Hepatocyte (in vitro differentiated cells): ENCODE measurements around the gene TIMM8B. TPM values are rescaled to one million over a fixed set of nuclear protein-coding genes. Genes with fewer than 3 reads are reported as not detected.

Source experiments
- DNase-seq: peaks from one replicate; pipeline ENCODE4 v3.0.0-alpha.2; 2016; ENCODE audit warnings: low spot score
- H2AFZ ChIP-seq: fragments of 200-600 bp; sonication (generic); 2 replicates; pipeline ENCODE4 v1.6.0; 2016; ENCODE audit warnings: antibody characterized with exemption, mild to moderate bottlenecking
- H3K27ac ChIP-seq: fragments of 200-600 bp; sonication (generic); 2 replicates; pipeline ENCODE4 v1.5.1; 2016; ENCODE audit warnings: mild to moderate bottlenecking
- H3K27me3 ChIP-seq: fragments of 200-600 bp; sonication (generic); 2 replicates; pipeline ENCODE4 v1.6.1; 2016
- H3K36me3 ChIP-seq: fragments of 200-600 bp; sonication (generic); replicated peaks from 2 replicates; pipeline ENCODE4 v1.5.1; 2016; ENCODE audit warnings: low read depth; ENCODE audit not compliant: insufficient read depth
- H3K4me1 ChIP-seq: fragments of 200-600 bp; sonication (generic); 2 replicates; pipeline ENCODE4 v1.5.1; 2016; ENCODE audit warnings: mild to moderate bottlenecking, moderate library complexity; ENCODE audit not compliant: insufficient read depth
- H3K4me2 ChIP-seq: fragments of 200-600 bp; sonication (generic); 2 replicates; pipeline ENCODE4 v1.6.0; 2016
- H3K4me3 ChIP-seq: fragments of 200-600 bp; sonication (generic); 2 replicates; pipeline ENCODE4 v1.5.1; 2016; ENCODE audit warnings: mild to moderate bottlenecking
- H3K79me2 ChIP-seq: fragments of 200-600 bp; sonication (generic); 2 replicates; pipeline ENCODE4 v1.6.0; 2017; ENCODE audit warnings: mild to moderate bottlenecking
- H3K9me2 ChIP-seq: fragments of 200-600 bp; sonication (generic); replicated peaks from 2 replicates; pipeline ENCODE4 v1.6.0; 2017; ENCODE audit warnings: mild to moderate bottlenecking; ENCODE audit not compliant: insufficient read depth
- H3K9me3 ChIP-seq: fragments of 200-600 bp; sonication (generic); 2 replicates; pipeline ENCODE4 v1.5.1; 2016; ENCODE audit warnings: low read depth, mild to moderate bottlenecking
- H4K20me1 ChIP-seq: fragments of 200-600 bp; sonication (generic); 2 replicates; pipeline ENCODE4 v1.6.0; 2016; ENCODE audit warnings: mild to moderate bottlenecking; ENCODE audit not compliant: insufficient read depth, poor library complexity, severe bottlenecking
- EZH2 ChIP-seq: fragments of 200-600 bp; sonication (generic); IDR thresholded peaks from 2 replicates; pipeline ENCODE4 v1.6.1; 2016; ENCODE audit warnings: antibody characterized with exemption, mild to moderate bottlenecking, borderline replicate concordance
- EZH2phosphoT487 ChIP-seq: fragments of 200-600 bp; sonication (generic); IDR thresholded peaks from one replicate; pipeline ENCODE4 v1.6.1; 2018; ENCODE audit warnings: antibody characterized with exemption, mild to moderate bottlenecking, low read depth, moderate library complexity; ENCODE audit not compliant: unreplicated experiment, severe bottlenecking
- WGBS: methylation state at CpG from one replicate; pipeline ENCODE4 v1.1.6; 2016; ENCODE audit warnings: low lambda C conversion rate; ENCODE audit errors: missing lambda C conversion rate; 5-methylcytosine and 5-hydroxymethylcytosine counted together
- polyA plus RNA-seq: library from polyadenylated mRNA; unstranded; fragments of >200 nt; fragmentation: Nextera tagmentation; extraction: Ambion mirVana; gene quantifications from 2 replicates; pipeline ENCODE4 v1.2.1, GENCODE V29; 2016
- small RNA-seq: library from RNA; depleted of rRNA; stranded (forward); fragments of <200 nt; gene quantifications from one replicate; pipeline ENCODE3, GENCODE V24; 2014
- total RNA-seq: library from RNA; depleted of rRNA; stranded (reverse); fragments of >200 nt; gene quantifications from 2 replicates; pipeline ENCODE4 v1.2.3, GENCODE V29; 2014
- TF ChIP-seq, protein P1 (sequence below): fragments of 200-600 bp; sonication (generic); IDR thresholded peaks from 2 replicates; pipeline ENCODE4 v1.5.1; 2016; ENCODE audit warnings: antibody characterized with exemption, mild to moderate bottlenecking; ENCODE audit not compliant: poor library complexity

Gene TIMM8B
- total and polyA plus RNA-seq, 2 experiments from 2014 or later: 62.8 to 128 TPM

- H3K4me2 ChIP-seq: no peak overlapping the region
- no peak overlapping the region for H3K27ac ChIP-seq
Observed at GRCh38 chr11:112044961-112045360, 41.6 kb downstream of the TIMM8B start.

GRCh38 chr11:112042961-112043304 is 43.6 kb downstream of the TIMM8B start:
- TF ChIP-seq EZH2phosphoT487: no peak
- H3K9me2 ChIP-seq: no peaks in the 10 kb centered on the region
- H3K4me2 ChIP-seq: no peak overlapping the region
- WGBS: 97% methylated on average over 2 of the region's 2 CpGs
- no peak for DNase-seq
- H2AFZ ChIP-seq: no peak overlapping the region
- no peaks in the 10 kb centered on the region for H3K4me1 ChIP-seq
- H3K79me2 ChIP-seq: peaks cover 3% of the 10 kb centered on the region
- peak overlapping the region; percentile 44 for H3K27ac ChIP-seq
- H3K27me3 ChIP-seq: no peaks in the 10 kb centered on the region
- no peak overlapping the region for H3K4me3 ChIP-seq
- no peaks in the 10 kb centered on the region for H4K20me1 ChIP-seq
- H3K9me3 ChIP-seq: no peaks in the 10 kb centered on the region
- no peaks in the 10 kb centered on the region for H3K36me3 ChIP-seq

More at GRCh38 chr11:112044961-112045360, 41.6 kb downstream of the TIMM8B start:
- no peaks in the 10 kb centered on the region for H3K4me1 ChIP-seq
- TF ChIP-seq, protein P1, sequence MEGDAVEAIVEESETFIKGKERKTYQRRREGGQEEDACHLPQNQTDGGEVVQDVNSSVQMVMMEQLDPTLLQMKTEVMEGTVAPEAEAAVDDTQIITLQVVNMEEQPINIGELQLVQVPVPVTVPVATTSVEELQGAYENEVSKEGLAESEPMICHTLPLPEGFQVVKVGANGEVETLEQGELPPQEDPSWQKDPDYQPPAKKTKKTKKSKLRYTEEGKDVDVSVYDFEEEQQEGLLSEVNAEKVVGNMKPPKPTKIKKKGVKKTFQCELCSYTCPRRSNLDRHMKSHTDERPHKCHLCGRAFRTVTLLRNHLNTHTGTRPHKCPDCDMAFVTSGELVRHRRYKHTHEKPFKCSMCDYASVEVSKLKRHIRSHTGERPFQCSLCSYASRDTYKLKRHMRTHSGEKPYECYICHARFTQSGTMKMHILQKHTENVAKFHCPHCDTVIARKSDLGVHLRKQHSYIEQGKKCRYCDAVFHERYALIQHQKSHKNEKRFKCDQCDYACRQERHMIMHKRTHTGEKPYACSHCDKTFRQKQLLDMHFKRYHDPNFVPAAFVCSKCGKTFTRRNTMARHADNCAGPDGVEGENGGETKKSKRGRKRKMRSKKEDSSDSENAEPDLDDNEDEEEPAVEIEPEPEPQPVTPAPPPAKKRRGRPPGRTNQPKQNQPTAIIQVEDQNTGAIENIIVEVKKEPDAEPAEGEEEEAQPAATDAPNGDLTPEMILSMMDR: no peak
- TF ChIP-seq EZH2 (no peak), EZH2phosphoT487 (no peak)
- no peaks in the 10 kb centered on the region for H3K9me3 ChIP-seq
- H3K4me3 ChIP-seq: no peak overlapping the region
- H3K79me2 ChIP-seq: no peaks in the 10 kb centered on the region
- WGBS: 97% methylated on average over 4 of the region's 4 CpGs
- no peaks in the 10 kb centered on the region for H4K20me1 ChIP-seq
- no peak for DNase-seq
- no peaks in the 10 kb centered on the region for H3K9me2 ChIP-seq
- no peak overlapping the region for H2AFZ ChIP-seq
- H3K36me3 ChIP-seq: no peaks in the 10 kb centered on the region
- no peaks in the 10 kb centered on the region for H3K27me3 ChIP-seq

GRCh38 chr11:112042161-112042960 is 44.2 kb downstream of the TIMM8B start:
- 77% methylated on average over 6 of the region's 6 CpGs for WGBS
- no peak overlapping the region for H3K4me2 ChIP-seq

DNA sequence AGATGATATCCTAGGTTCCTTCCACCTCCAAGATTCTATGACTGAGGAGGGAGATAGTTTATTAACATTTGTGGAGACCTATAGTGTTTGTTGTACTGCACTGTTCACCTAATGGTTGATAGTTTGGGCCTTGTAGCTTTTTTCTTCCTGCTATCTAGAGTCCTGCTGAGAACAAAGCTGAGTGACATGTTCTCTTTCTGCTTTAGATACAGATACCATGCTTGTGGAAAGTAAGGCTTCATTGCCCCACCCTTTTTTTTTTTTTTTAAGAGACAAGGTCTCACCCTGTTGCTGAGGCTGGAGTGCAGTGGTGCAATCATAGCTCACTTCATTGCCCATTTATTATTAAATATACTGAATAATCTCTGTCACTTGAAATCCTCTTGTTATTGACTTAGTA is 49.0 kb downstream of the TIMM8B start:
- Histone ChIP-seq H4K20me1 (no peaks in the 10 kb centered on the region), H3K4me1 (no peaks in the 10 kb centered on the region), H3K9me3 (no peaks in the 10 kb centered on the region), H3K4me3 (no peak overlapping the region), H3K79me2 (peaks cover 3% of the 10 kb centered on the region), H3K9me2 (no peaks in the 10 kb centered on the region), H3K27me3 (no peaks in the 10 kb centered on the region), H2AFZ (no peak overlapping the region), H3K4me2 (no peak overlapping the region), H3K27ac (no peak overlapping the region), H3K36me3 (no peaks in the 10 kb centered on the region)
- TF ChIP-seq EZH2phosphoT487 (no peak), EZH2 (no peak)
- TF ChIP-seq, protein P1: no peak
- no peak for DNase-seq

More at GRCh38 chr11:112042161-112042960, 44.2 kb downstream of the TIMM8B start:
- H3K27ac ChIP-seq: peak overlapping the region; percentile 44
- peaks cover 3% of the 10 kb centered on the region for H3K79me2 ChIP-seq
- DNase-seq: no peak
- no peaks in the 10 kb centered on the region for H3K27me3 ChIP-seq
- no peaks in the 10 kb centered on the region for H4K20me1 ChIP-seq
- no peaks in the 10 kb centered on the region for H3K4me1 ChIP-seq
- no peaks in the 10 kb centered on the region for H3K9me2 ChIP-seq
- H2AFZ ChIP-seq: no peak overlapping the region
- no peaks in the 10 kb centered on the region for H3K36me3 ChIP-seq
- no peaks in the 10 kb centered on the region for H3K9me3 ChIP-seq
- no peak overlapping the region for H3K4me3 ChIP-seq
- TF ChIP-seq EZH2: no peak
- no peak for TF ChIP-seq EZH2phosphoT487
- TF ChIP-seq, protein P1: no peak

Small RNA genes lying within 50 kb of the gene (small RNA-seq; reads per million reads assigned to genes)
- not detected for gene AP000907.3

Other genes starting within 250 kb of the TIMM8B start
- gene ALG9, start 215.2 kb downstream of the TIMM8B start, total RNA-seq: 42.0 and 52.4 TPM in 2 replicates
- 22.6 and 38.7 TPM in 2 replicates for gene ALG9, start 215.2 kb downstream of the TIMM8B start, polyA plus RNA-seq
- 2.3 and 2.6 TPM in 2 replicates for gene FDXACB1, start 207.6 kb downstream of the TIMM8B start, total RNA-seq
- 0.64 and 2.2 TPM in 2 replicates for gene FDXACB1, start 207.6 kb downstream of the TIMM8B start, polyA plus RNA-seq
- gene CFAP68, start 207.2 kb downstream of the TIMM8B start, total RNA-seq: 21.1 and 24.6 TPM in 2 replicates
- 19.9 and 21.8 TPM in 2 replicates for gene CFAP68, start 207.2 kb downstream of the TIMM8B start, polyA plus RNA-seq
- gene CRYAB, start 175.0 kb downstream of the TIMM8B start, total RNA-seq: 15.7 and 20.5 TPM in 2 replicates
- 64.8 and 123 TPM in 2 replicates for gene CRYAB, start 175.0 kb downstream of the TIMM8B start, polyA plus RNA-seq
- not detected in 2 replicates for gene HSPB2, start 174.0 kb downstream of the TIMM8B start, total RNA-seq
- gene HSPB2, start 174.0 kb downstream of the TIMM8B start, polyA plus RNA-seq: 0.19 and 0.29 TPM in 2 replicates
- 8.7 and 14.8 TPM in 2 replicates for gene C11orf52, start 167.8 kb downstream of the TIMM8B start, total RNA-seq
- gene C11orf52, start 167.8 kb downstream of the TIMM8B start, polyA plus RNA-seq: 21.1 and 23.7 TPM in 2 replicates
- 14.7 and 18.4 TPM in 2 replicates for gene DIXDC1, start 149.4 kb downstream of the TIMM8B start, total RNA-seq
- 5.2 and 8.2 TPM in 2 replicates for gene DIXDC1, start 149.4 kb downstream of the TIMM8B start, polyA plus RNA-seq
- 40.5 and 42.1 TPM in 2 replicates for gene DLAT, start 61.3 kb downstream of the TIMM8B start, total RNA-seq
- gene DLAT, start 61.3 kb downstream of the TIMM8B start, polyA plus RNA-seq: 27.9 and 32.7 TPM in 2 replicates
- gene PIH1D2, start 12.7 kb downstream of the TIMM8B start, total RNA-seq: 0.60 and 1.7 TPM in 2 replicates
- gene PIH1D2, start 12.7 kb downstream of the TIMM8B start, polyA plus RNA-seq: 2.2 and 3.1 TPM in 2 replicates
- gene NKAPD1, start 12.5 kb downstream of the TIMM8B start, total RNA-seq: 21.2 and 24.6 TPM in 2 replicates
- gene NKAPD1, start 12.5 kb downstream of the TIMM8B start, polyA plus RNA-seq: 8.8 and 21.5 TPM in 2 replicates
- gene SDHD, start 117 bp upstream of the TIMM8B start, total RNA-seq: 151 and 152 TPM in 2 replicates
- 144 and 158 TPM in 2 replicates for gene SDHD, start 117 bp upstream of the TIMM8B start, polyA plus RNA-seq
- gene IL18, start 77.3 kb upstream of the TIMM8B start, total RNA-seq: 9.4 and 10.3 TPM in 2 replicates
- 5.1 and 7.0 TPM in 2 replicates for gene IL18, start 77.3 kb upstream of the TIMM8B start, polyA plus RNA-seq
- gene TEX12, start 80.6 kb upstream of the TIMM8B start, total RNA-seq: 0.50 and 4.4 TPM in 2 replicates
- gene TEX12, start 80.6 kb upstream of the TIMM8B start, polyA plus RNA-seq: not detected in 2 replicates
- gene BCO2, start 88.8 kb upstream of the TIMM8B start, total RNA-seq: 23.9 and 30.8 TPM in 2 replicates
- 39.1 and 64.5 TPM in 2 replicates for gene BCO2, start 88.8 kb upstream of the TIMM8B start, polyA plus RNA-seq
- gene PTS, start 139.7 kb upstream of the TIMM8B start, total RNA-seq: 37.5 and 44.3 TPM in 2 replicates
- gene PTS, start 139.7 kb upstream of the TIMM8B start, polyA plus RNA-seq: 81.7 and 84.6 TPM in 2 replicates
- gene PLET1, start 174.1 kb upstream of the TIMM8B start, total RNA-seq: not detected in 2 replicates
- 0.34 TPM in 1 of 2 replicates, not detected in the other for gene PLET1, start 174.1 kb upstream of the TIMM8B start, polyA plus RNA-seq